H9 (cell line): ENCODE results near the gene DENND6A. TPM values are rescaled to one million over a fixed set of nuclear protein-coding genes. Genes with fewer than 3 reads are reported as not detected.

Experiments
- DNase-seq: peaks from one replicate; pipeline ENCODE4 v3.0.0-alpha.2; 2017
- H2AFZ ChIP-seq: one replicate; pipeline ENCODE4 v1.6.1; 2013; ENCODE audit warnings: mild to moderate bottlenecking, low read length, control low read depth, moderate library complexity
- H2AK5ac ChIP-seq: 2 replicates; pipeline ENCODE4 v1.6.1; 2013; ENCODE audit warnings: low read length, control low read depth, mixed read lengths; ENCODE audit not compliant: insufficient read length
- H2BK120ac ChIP-seq: one replicate; pipeline ENCODE4 v1.6.1; 2013; ENCODE audit warnings: low read depth, mild to moderate bottlenecking, low read length, control low read depth, inconsistent platforms; ENCODE audit not compliant: poor library complexity, severe bottlenecking
- H2BK12ac ChIP-seq: 2 replicates; pipeline ENCODE4 v1.6.1; 2013; ENCODE audit warnings: low read length, control low read depth, mixed read lengths, low read depth; ENCODE audit not compliant: insufficient read length
- H2BK15ac ChIP-seq: 2 replicates; pipeline ENCODE4 v1.6.1; 2013; ENCODE audit warnings: low read depth, low read length, control low read depth
- H2BK20ac ChIP-seq: one replicate; pipeline ENCODE4 v1.6.1; 2013; ENCODE audit warnings: low read depth, mild to moderate bottlenecking, low read length, control low read depth, inconsistent platforms; ENCODE audit not compliant: poor library complexity, severe bottlenecking
- H2BK5ac ChIP-seq: 2 replicates; pipeline ENCODE4 v1.6.1; 2013; ENCODE audit warnings: low read length, control low read depth, mixed read lengths; ENCODE audit not compliant: insufficient read length
- H3K14ac ChIP-seq: 2 replicates; pipeline ENCODE4 v1.6.1; 2013; ENCODE audit warnings: low read length, control low read depth; ENCODE audit not compliant: insufficient read depth
- H3K18ac ChIP-seq: 2 replicates; pipeline ENCODE4 v1.6.1; 2013; ENCODE audit warnings: low read depth, mild to moderate bottlenecking, mixed read lengths, low read length, control low read depth; ENCODE audit not compliant: insufficient read length
- H3K23ac ChIP-seq: 2 replicates; pipeline ENCODE4 v1.6.1; 2013; ENCODE audit warnings: low read length, control low read depth, mixed read lengths, low read depth; ENCODE audit not compliant: insufficient read length
- H3K23me2 ChIP-seq: 2 replicates; pipeline ENCODE4 v1.6.1; 2013; ENCODE audit warnings: low read depth, mild to moderate bottlenecking, mixed read lengths, low read length, control low read depth; ENCODE audit not compliant: insufficient read length, poor library complexity, severe bottlenecking
- H3K27ac ChIP-seq: 2 replicates; pipeline ENCODE4 v1.5.1; 2013; ENCODE audit warnings: low read length, control low read depth, mixed read lengths, low read depth; ENCODE audit not compliant: insufficient read length
- H3K27me3 ChIP-seq: 2 replicates; pipeline ENCODE4 v1.6.1; 2013; ENCODE audit warnings: low read length, control low read depth, inconsistent platforms; ENCODE audit not compliant: insufficient read depth
- H3K4ac ChIP-seq: 2 replicates; pipeline ENCODE4 v1.6.1; 2013; ENCODE audit warnings: low read depth, mild to moderate bottlenecking, control low read depth, inconsistent platforms, low read length, moderate library complexity
- H3K4me1 ChIP-seq: 2 replicates; pipeline ENCODE4 v1.6.1; 2013; ENCODE audit warnings: low read length, control low read depth, inconsistent platforms; ENCODE audit not compliant: insufficient read depth
- H3K4me2 ChIP-seq: 2 replicates; pipeline ENCODE4 v1.6.1; 2013; ENCODE audit warnings: low read length, control low read depth, mixed read lengths; ENCODE audit not compliant: insufficient read length, insufficient read depth
- H3K56ac ChIP-seq: 2 replicates; pipeline ENCODE4 v1.6.1; 2013; ENCODE audit warnings: low read depth, mild to moderate bottlenecking, mixed read lengths, low read length, control low read depth; ENCODE audit not compliant: insufficient read length
- H3K79me1 ChIP-seq: 2 replicates; pipeline ENCODE4 v1.6.1; 2013; ENCODE audit warnings: low read depth, mild to moderate bottlenecking, moderate library complexity, low read length, control low read depth, inconsistent platforms; ENCODE audit not compliant: insufficient read depth, poor library complexity, severe bottlenecking
- H3K79me2 ChIP-seq: 2 replicates; pipeline ENCODE4 v1.6.1; 2013; ENCODE audit warnings: low read length, control low read depth, inconsistent platforms; ENCODE audit not compliant: insufficient read depth
- H3K9ac ChIP-seq: 2 replicates; pipeline ENCODE4 v1.6.1; 2013; ENCODE audit warnings: low read length, control low read depth, mixed read lengths; ENCODE audit not compliant: insufficient read length; ENCODE audit errors: extremely low read depth
- H3K9me3 ChIP-seq: one replicate; pipeline ENCODE4 v1.6.1; 2013; ENCODE audit warnings: low read depth, low read length, inconsistent platforms; ENCODE audit not compliant: control insufficient read depth
- H3T11ph ChIP-seq: one replicate; pipeline ENCODE4 v1.6.1; 2013; ENCODE audit warnings: mild to moderate bottlenecking, low read length, control low read depth, inconsistent platforms
- H4K20me1 ChIP-seq: one replicate; pipeline ENCODE4 v1.6.1; 2013; ENCODE audit not compliant: control insufficient read depth, insufficient read length, insufficient read depth
- H4K5ac ChIP-seq: 2 replicates; pipeline ENCODE4 v1.6.1; 2013; ENCODE audit warnings: low read depth, mild to moderate bottlenecking, mixed read lengths, low read length, control low read depth; ENCODE audit not compliant: insufficient read length
- H4K8ac ChIP-seq: replicated peaks from 2 replicates; pipeline ENCODE4 v1.6.1; 2013; ENCODE audit warnings: low read length, control low read depth, mixed read lengths, low read depth; ENCODE audit not compliant: insufficient read length
- H4K91ac ChIP-seq: 2 replicates; pipeline ENCODE4 v1.6.1; 2013; ENCODE audit warnings: low read depth, mild to moderate bottlenecking, moderate library complexity, mixed read lengths, low read length, control low read depth; ENCODE audit not compliant: insufficient read length
- H3K27ac Mint-ChIP-seq, 3 experiments: 2 replicates in 2 of 3; 3 replicates in 1 of 3; pipeline ENCODE4 v1.8.0; 2020 to 2021; ENCODE audit warnings: mixed read lengths in 3 of 3, mild to moderate bottlenecking in 1 of 3, moderate library complexity in 1 of 3
- H3K27me3 Mint-ChIP-seq: 2 replicates; pipeline ENCODE4 v1.8.0; 2021; ENCODE audit warnings: low read depth, mild to moderate bottlenecking, moderate library complexity, mixed read lengths
- H3K36me3 Mint-ChIP-seq, 3 experiments: 2 replicates in 2 of 3; 3 replicates in 1 of 3; pipeline ENCODE4 v1.8.0; 2020 to 2021; ENCODE audit warnings: low read depth in 3 of 3, mixed read lengths in 3 of 3; ENCODE audit not compliant: insufficient read depth in 1 of 3
- H3K4me1 Mint-ChIP-seq, 2 experiments: 2 replicates each; pipeline ENCODE4 v1.8.0; 2020; ENCODE audit warnings: mixed read lengths in 2 of 2
- H3K4me3 Mint-ChIP-seq, 2 experiments: 2 replicates in 1 of 2; 3 replicates in 1 of 2; pipeline ENCODE4 v1.8.0; 2020 to 2021; ENCODE audit warnings: mild to moderate bottlenecking in 2 of 2, mixed read lengths in 2 of 2, moderate library complexity in 1 of 2
- H3K9me3 Mint-ChIP-seq, 2 experiments: 2 replicates in 1 of 2; 3 replicates in 1 of 2; pipeline ENCODE4 v1.8.0; 2020; ENCODE audit warnings: mild to moderate bottlenecking in 2 of 2, mixed read lengths in 2 of 2, moderate library complexity in 1 of 2
- CTCF ChIP-seq: fragments of 200-600 bp; sonication (generic); conservative IDR thresholded peaks from 3 replicates; pipeline ENCODE4 v1.8.0; 2021; ENCODE audit warnings: antibody characterized with exemption, mild to moderate bottlenecking
- WGBS: extraction: QIAGEN DNeasy Blood & Tissue Kit; methylation state at CpG from one replicate; pipeline ENCODE4 v1.1.7; 2013; ENCODE audit warnings: missing lambda C conversion rate, low lambda C conversion rate, mixed read lengths; ENCODE audit not compliant: insufficient read length; ENCODE audit errors: extremely low coverage; 5-methylcytosine and 5-hydroxymethylcytosine counted together
- total RNA-seq: library from RNA; stranded (reverse); gene quantifications from 2 replicates; pipeline ENCODE4 v1.2.1, GENCODE V29; 2021

DENND6A gene
- total RNA-seq, 1 experiment from 2014 or later, result 13.2 TPM

GRCh38 chr3:57717205-57717868, 24.5 kb upstream of the DENND6A start:
- H2BK120ac ChIP-seq, result no peak overlapping the region
- no peak overlapping the region for H4K8ac ChIP-seq

More at GRCh38 chr3:57717205-57717868, 24.5 kb upstream of the DENND6A start:
- H3K4me1 Mint-ChIP-seq, result no peaks in the 10 kb centered on the region
- no peaks in the 10 kb centered on the region for H3K23me2 ChIP-seq
- H2AFZ ChIP-seq, result no peak overlapping the region
- H3K4me2 ChIP-seq, result no peak overlapping the region
- H3K79me1 ChIP-seq, result no peaks in the 10 kb centered on the region
- no peaks in the 10 kb centered on the region for H3K36me3 Mint-ChIP-seq
- TF ChIP-seq CTCF, result no peak
- H3K18ac ChIP-seq, result no peak overlapping the region
- DNase-seq, result no peak
- H3K4me1 ChIP-seq, result no peaks in the 10 kb centered on the region
- H4K91ac ChIP-seq, result no peak overlapping the region
- H4K20me1 ChIP-seq, result no peaks in the 10 kb centered on the region
- H3K4me3 Mint-ChIP-seq, result no peak overlapping the region
- H3K4ac ChIP-seq, result no peak overlapping the region
- H3K9ac ChIP-seq, result no peak overlapping the region
- no peak overlapping the region for H3K27ac ChIP-seq
- no peak overlapping the region for H2BK20ac ChIP-seq
- H2BK12ac ChIP-seq, result no peak overlapping the region
- no peaks in the 10 kb centered on the region for H3K9me3 Mint-ChIP-seq
- H3T11ph ChIP-seq, result no peak overlapping the region
- no peak overlapping the region for H2BK15ac ChIP-seq
- H3K27me3 ChIP-seq, result no peaks in the 10 kb centered on the region
- no CpG with 5 or more reads among the region's 6 CpGs for WGBS
- peaks cover under 1% of the 10 kb centered on the region; the same call in 1 of the 2 replicates for H3K27me3 Mint-ChIP-seq
- H4K5ac ChIP-seq, result no peak overlapping the region
- H3K23ac ChIP-seq, result no peak overlapping the region
- H3K79me2 ChIP-seq, result no peaks in the 10 kb centered on the region
- no peak overlapping the region for H2AK5ac ChIP-seq
- H2BK5ac ChIP-seq, result no peak overlapping the region
- H3K9me3 ChIP-seq, result no peaks in the 10 kb centered on the region
- H3K56ac ChIP-seq, result no peak overlapping the region
- no peak overlapping the region for H3K27ac Mint-ChIP-seq
- H3K14ac ChIP-seq, result no peak overlapping the region
